ENCODE data around the gene CLCN7.

DNA sequence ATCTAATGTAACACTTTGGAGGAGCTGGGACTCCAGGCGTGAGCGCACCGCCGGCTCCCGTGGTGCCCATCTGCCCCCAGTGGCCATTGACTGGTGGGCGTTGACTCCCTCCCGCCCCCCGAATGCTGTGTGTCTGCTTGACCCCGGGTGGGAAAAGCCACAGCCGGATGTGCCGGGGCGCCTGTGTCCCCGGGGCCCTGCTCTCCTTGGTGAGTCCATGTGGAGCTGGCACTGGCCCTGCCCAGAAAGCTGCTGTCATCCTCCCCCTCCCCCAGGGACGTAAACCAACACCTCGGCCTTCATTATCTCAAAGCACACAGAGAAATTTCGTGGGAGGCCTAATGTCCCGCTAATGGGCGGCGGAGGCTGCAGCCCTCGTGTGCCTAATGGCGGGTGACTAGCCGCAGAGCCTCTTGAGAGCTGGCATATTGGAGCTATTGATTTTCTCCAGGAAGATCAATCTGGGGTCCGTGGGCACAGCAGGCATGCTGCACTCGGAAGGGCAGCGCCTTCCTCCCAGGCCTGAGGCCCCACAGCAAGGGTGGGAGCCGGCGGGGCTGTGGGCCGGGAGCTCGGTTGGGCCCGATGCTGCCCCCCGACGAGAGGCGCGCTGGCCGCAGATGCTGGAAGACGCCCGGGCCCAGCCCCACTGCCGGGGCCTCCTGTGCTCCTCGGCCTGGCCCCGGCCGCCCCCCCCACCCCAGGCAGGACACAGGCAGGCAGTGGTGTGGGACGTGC is 47.9 kb downstream of the CLCN7 start:
- TF ChIP-seq, protein P1, sequence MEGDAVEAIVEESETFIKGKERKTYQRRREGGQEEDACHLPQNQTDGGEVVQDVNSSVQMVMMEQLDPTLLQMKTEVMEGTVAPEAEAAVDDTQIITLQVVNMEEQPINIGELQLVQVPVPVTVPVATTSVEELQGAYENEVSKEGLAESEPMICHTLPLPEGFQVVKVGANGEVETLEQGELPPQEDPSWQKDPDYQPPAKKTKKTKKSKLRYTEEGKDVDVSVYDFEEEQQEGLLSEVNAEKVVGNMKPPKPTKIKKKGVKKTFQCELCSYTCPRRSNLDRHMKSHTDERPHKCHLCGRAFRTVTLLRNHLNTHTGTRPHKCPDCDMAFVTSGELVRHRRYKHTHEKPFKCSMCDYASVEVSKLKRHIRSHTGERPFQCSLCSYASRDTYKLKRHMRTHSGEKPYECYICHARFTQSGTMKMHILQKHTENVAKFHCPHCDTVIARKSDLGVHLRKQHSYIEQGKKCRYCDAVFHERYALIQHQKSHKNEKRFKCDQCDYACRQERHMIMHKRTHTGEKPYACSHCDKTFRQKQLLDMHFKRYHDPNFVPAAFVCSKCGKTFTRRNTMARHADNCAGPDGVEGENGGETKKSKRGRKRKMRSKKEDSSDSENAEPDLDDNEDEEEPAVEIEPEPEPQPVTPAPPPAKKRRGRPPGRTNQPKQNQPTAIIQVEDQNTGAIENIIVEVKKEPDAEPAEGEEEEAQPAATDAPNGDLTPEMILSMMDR (conservative IDR thresholded peaks at IDR 0.05), result no peak
- TF ChIP-seq EZH2 (IDR thresholded peaks at IDR 0.05; ENCODE audit: low read depth), result no peak

Measured in PC-9 (cell line).